GM18873 (cell line): ENCODE data around the gene INSR.

ENCODE experiments used
- ATAC-seq: cut with Tn5 transposase; IDR thresholded peaks from one replicate; pipeline ENCODE4 v1.9.1; 2021; ENCODE audit warnings: mild to moderate bottlenecking, moderate library complexity, moderate number of reproducible peaks; ENCODE audit not compliant: unreplicated experiment, low FRiP score

INSR gene

GRCh38 chr19:7063764-7064418 lies 230.3 kb downstream of the INSR start:
- no peak for ATAC-seq

GRCh38 chr19:7063339-7063738 lies 230.9 kb downstream of the INSR start:
- ATAC-seq, result no peak
